Brain microvascular endothelial cell (primary cell): ENCODE data around the gene IPO11.

ENCODE experiments used
- DNase-seq: peaks from one replicate; pipeline ENCODE4 v3.0.0-alpha.2; 2020
- H3K27ac ChIP-seq: fragments of 250-450 bp; sonication (Bioruptor Pico); 2 replicates; pipeline ENCODE4 v1.5.1; 2020; ENCODE audit warnings: mild to moderate bottlenecking, moderate library complexity
- H3K27me3 ChIP-seq: fragments of 250-450 bp; sonication (Bioruptor Pico); replicated peaks from 2 replicates; pipeline ENCODE4 v1.5.1; 2020; ENCODE audit warnings: mild to moderate bottlenecking
- H3K36me3 ChIP-seq: fragments of 250-450 bp; sonication (Bioruptor Pico); replicated peaks from 2 replicates; pipeline ENCODE4 v1.5.1; 2020; ENCODE audit warnings: mild to moderate bottlenecking
- H3K4me3 ChIP-seq: 2 replicates; pipeline ENCODE4 v1.5.1; 2011; ENCODE audit warnings: low read depth, mild to moderate bottlenecking, control low read depth, low read length, moderate library complexity
- in situ Hi-C: cut with HindIII; loops from 2 replicates; pipeline ENCODE4 v1.10.0; 2017; ENCODE audit warnings: low sequenced_read_pairs, low pct_ligation_motif_present
- TF ChIP-seq, protein P1 (sequence below): IDR thresholded peaks from 2 replicates; pipeline ENCODE4 v1.5.1; 2011; ENCODE audit warnings: low read depth, mild to moderate bottlenecking, moderate library complexity, low read length, control low read depth, inconsistent platforms; ENCODE audit errors: missing control alignments

The IPO11 gene

DNA sequence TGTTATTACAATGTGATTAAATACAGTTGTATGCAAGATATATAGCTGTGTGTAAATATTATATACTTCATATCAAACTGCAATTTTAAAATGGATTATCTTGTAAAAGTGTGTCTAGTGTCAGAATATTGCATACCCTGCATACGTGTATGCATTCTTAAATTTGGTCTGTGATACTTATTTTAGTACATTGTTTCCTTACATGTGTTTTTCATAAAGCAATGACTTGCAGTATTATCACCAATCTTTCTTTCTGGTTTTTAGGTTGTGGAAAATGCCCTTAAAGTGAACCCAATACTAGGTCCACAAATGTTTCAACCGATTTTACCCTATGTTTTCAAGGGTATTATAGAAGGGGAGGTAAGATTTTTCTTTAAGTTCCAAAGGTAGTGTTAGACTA lies 137.5 kb downstream of the IPO11 start:
- TF ChIP-seq, protein P1, sequence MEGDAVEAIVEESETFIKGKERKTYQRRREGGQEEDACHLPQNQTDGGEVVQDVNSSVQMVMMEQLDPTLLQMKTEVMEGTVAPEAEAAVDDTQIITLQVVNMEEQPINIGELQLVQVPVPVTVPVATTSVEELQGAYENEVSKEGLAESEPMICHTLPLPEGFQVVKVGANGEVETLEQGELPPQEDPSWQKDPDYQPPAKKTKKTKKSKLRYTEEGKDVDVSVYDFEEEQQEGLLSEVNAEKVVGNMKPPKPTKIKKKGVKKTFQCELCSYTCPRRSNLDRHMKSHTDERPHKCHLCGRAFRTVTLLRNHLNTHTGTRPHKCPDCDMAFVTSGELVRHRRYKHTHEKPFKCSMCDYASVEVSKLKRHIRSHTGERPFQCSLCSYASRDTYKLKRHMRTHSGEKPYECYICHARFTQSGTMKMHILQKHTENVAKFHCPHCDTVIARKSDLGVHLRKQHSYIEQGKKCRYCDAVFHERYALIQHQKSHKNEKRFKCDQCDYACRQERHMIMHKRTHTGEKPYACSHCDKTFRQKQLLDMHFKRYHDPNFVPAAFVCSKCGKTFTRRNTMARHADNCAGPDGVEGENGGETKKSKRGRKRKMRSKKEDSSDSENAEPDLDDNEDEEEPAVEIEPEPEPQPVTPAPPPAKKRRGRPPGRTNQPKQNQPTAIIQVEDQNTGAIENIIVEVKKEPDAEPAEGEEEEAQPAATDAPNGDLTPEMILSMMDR: no peak
- no peaks in the 10 kb centered on the region for H3K27me3 ChIP-seq
- no peak overlapping the region for H3K27ac ChIP-seq
- in situ Hi-C loops: no loop called here
- DNase-seq: no peak
- H3K36me3 ChIP-seq: no peaks in the 10 kb centered on the region
- H3K4me3 ChIP-seq: no peak overlapping the region

DNA sequence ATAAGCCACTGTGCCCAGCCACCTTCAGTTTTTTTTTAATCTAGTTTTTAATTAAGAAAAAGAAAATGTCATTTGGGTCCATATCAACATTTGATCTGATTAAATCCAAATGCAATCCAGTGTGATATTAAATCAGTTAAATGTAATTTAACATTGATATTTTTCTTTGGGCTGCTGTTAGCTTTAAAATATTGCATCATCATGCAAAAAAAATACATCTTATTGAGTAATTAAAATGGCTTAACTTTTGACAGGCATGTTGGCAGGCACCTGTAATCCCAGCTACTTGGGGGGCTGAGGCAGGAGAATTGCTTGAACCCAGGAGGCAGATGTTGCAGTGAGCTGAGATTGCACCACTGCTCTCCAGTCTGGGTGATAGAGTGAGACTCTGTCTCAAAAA lies 143.4 kb downstream of the IPO11 start:
- H3K27me3 ChIP-seq: no peaks in the 10 kb centered on the region
- H3K36me3 ChIP-seq: no peaks in the 10 kb centered on the region
- no peak for DNase-seq
- no peak overlapping the region for H3K27ac ChIP-seq
- in situ Hi-C loops: no loop called here
- no peak overlapping the region for H3K4me3 ChIP-seq
- TF ChIP-seq, protein P1: no peak

DNA sequence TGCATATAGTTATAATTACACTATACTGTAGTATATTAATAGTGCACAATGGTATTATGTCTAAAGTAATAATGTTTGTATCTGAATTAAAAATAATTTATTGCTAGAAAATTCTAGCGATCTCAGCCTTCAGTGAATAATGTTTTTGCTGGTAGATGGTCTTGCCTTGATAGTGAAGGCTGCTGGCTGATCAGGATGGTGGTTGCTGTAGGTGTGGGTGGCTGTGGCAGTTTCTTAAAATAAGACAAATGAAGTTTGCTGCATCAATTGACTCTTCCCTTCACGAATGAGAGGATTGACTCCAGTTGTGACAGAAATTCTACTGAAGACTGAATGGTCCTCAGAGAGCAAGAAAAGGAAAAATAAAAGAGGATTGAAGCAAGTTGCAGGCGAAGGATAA lies 146.4 kb downstream of the IPO11 start:
- Histone ChIP-seq H3K27ac (no peak overlapping the region), H3K4me3 (no peak overlapping the region), H3K36me3 (no peaks in the 10 kb centered on the region), H3K27me3 (no peaks in the 10 kb centered on the region)
- in situ Hi-C loops: no loop called here
- DNase-seq: no peak
- TF ChIP-seq, protein P1: no peak

- H3K36me3 ChIP-seq: no peaks in the 10 kb centered on the region
- no peaks in the 10 kb centered on the region for H3K27me3 ChIP-seq
- TF ChIP-seq, protein P1: no peak
- DNase-seq: no peak
- in situ Hi-C loops: no loop called here
- no peak overlapping the region for H3K27ac ChIP-seq
- no peak overlapping the region for H3K4me3 ChIP-seq
These were observed 148.2 kb downstream of the IPO11 start for GRCh38 chr5:62560786-62561185.

DNA sequence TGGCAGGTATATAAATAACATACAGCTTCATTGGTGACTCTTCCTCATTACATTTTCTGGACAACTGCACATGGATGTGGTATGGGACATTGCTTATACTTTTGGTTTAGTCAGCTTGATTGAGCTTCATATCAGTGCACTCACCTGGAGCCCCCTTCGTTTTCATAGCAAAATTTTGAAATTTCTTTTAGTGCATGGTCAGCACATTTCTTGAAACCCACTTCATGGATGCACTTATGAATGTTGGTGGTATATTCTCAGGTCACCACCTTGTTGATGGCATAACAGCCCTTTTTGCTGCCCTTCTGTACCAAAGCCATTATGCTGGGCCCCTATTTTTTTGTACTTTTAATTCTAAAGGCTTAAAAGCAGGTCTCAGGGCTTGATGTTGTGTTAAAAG lies 149.3 kb downstream of the IPO11 start:
- DNase-seq: no peak
- in situ Hi-C loops: no loop called here
- TF ChIP-seq, protein P1: no peak
- Histone ChIP-seq H3K27me3 (no peaks in the 10 kb centered on the region), H3K27ac (no peak overlapping the region), H3K36me3 (no peaks in the 10 kb centered on the region), H3K4me3 (no peak overlapping the region)

DNA sequence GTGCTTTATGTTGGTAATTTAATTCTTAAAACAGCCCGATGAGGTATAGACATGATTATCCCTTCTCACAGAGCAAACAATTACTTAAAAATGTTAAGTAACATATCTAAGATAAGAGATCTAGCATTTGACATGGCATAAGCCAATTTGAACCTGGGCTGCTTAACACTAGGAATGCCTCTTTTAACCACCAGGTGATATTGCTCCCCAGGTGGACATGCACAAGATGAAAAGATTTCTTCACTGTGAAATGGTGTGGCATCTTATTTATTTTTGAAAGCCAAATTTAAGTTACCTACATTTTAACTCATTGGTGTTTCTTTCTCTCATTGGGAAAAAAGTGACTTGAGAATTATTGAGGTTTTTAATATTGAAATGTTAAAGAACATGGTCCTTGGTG lies 150.3 kb downstream of the IPO11 start:
- no peak for DNase-seq
- H3K4me3 ChIP-seq: no peak overlapping the region
- no peaks in the 10 kb centered on the region for H3K27me3 ChIP-seq
- TF ChIP-seq, protein P1: no peak
- no peak overlapping the region for H3K27ac ChIP-seq
- in situ Hi-C loops: no loop called here
- peaks cover 1% of the 10 kb centered on the region for H3K36me3 ChIP-seq
